Measurements from ENCODE around the gene SRC.

Gene SRC

DNA sequence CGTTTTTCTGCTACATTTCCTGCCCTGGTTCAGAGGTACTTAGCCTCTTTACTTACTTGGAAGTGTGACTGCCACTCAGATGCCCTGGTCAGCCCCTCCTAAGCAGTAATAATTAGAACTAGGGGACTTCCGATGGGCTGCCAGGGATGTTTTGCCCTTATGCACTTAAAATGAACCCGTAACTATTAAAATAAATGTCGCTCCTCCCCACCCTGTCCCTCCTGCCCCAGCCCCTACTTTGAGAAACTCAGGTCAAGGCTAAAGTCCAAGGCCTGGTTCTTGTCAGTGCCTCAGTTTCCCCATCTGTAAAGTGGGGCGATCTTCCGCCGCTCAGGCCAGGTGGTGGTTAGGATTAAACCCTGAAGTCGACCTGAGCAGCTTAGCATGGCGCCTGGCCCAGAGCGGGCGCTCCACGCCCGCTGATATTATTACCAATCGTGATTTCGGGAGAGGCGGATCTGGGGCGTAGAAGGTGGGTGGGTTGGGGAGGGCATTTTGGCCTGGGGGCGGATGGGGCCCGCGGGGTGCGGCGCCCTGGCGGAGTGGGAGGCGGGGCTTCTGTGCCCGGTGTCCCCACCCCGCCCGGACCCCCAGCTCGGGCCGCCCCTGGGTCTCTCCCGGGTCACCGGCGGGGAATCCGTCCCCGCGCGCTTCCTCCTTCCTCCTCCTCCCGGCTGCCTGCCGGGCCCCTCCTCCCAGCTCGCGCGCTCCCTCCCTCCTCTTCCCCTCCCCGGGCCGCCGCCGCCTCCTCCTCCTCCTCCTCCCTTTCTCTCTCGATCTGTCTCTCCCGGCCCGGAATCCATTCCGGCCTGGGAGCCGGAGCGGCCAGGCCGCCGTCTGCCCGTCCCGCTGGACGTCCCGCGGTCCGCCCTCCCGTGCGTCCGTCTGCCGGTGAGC, at the start of gene SRC:
SRC (plus strand) TSS at position 802 of the 897 bp plus-strand sequence. CDS start 38,014 bp downstream, outside the sequence.
- no peaks in the 10 kb centered on the region for H3K27me3 ChIP-seq (ENCODE audit: control insufficient read depth, insufficient read depth, low read length)
- H3K9ac ChIP-seq (ENCODE audit: low read depth, low read length) = peak within 1 kb of the TSS; percentile 47
- H3K36me3 ChIP-seq (ENCODE audit: control insufficient read depth, insufficient read depth, low read length) = peaks cover 3% of the 10 kb centered on the region
- peaks cover 2% of the 10 kb centered on the region for H3K4me1 ChIP-seq (ENCODE audit: control insufficient read depth, insufficient read depth, low read length)
- no peaks in the 10 kb centered on the region for H3K9me3 ChIP-seq (ENCODE audit: control insufficient read depth, insufficient read depth, low read length)
- H3K4me3 ChIP-seq (ENCODE audit: low read depth, low read length) = peak within 1 kb of the TSS; percentile 61

DNA sequence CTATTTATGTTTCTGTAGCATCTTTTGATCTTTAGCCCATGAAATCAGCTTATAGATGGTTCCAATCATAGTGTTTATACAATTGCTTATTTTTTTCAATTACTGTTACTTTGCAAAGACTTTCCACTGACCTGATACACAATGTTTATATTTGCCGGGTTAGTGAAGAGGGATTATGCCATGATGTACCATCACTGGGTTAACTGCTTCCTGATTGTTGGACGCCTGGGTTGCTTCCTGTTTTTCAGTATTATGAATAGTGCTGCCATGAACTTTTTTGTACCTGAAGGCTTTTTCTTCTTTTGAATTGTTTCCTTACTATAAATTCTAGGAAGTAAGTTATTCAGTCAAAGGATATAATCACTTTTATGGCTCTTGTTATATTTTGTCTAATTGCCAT, 49.6 kb upstream of the SRC start:
- no peaks in the 10 kb centered on the region for H3K9me3 ChIP-seq (ENCODE audit: control insufficient read depth, insufficient read depth, low read length)
- no peak overlapping the region for H3K9ac ChIP-seq (ENCODE audit: low read depth, low read length)
- H3K4me1 ChIP-seq (ENCODE audit: control insufficient read depth, insufficient read depth, low read length) = peaks cover 6% of the 10 kb centered on the region
- peaks cover 4% of the 10 kb centered on the region for H3K36me3 ChIP-seq (ENCODE audit: control insufficient read depth, insufficient read depth, low read length)
- no peak overlapping the region for H3K4me3 ChIP-seq (ENCODE audit: low read depth, low read length)
- no peaks in the 10 kb centered on the region for H3K27me3 ChIP-seq (ENCODE audit: control insufficient read depth, insufficient read depth, low read length)

GRCh38 chr20:37297066-37297736, 48.7 kb upstream of the SRC start:
- H3K27me3 ChIP-seq (ENCODE audit: control insufficient read depth, insufficient read depth, low read length) = no peaks in the 10 kb centered on the region
- peaks cover 6% of the 10 kb centered on the region for H3K4me1 ChIP-seq (ENCODE audit: control insufficient read depth, insufficient read depth, low read length)
- no peak overlapping the region for H3K9ac ChIP-seq (ENCODE audit: low read depth, low read length)
- H3K9me3 ChIP-seq (ENCODE audit: control insufficient read depth, insufficient read depth, low read length) = no peaks in the 10 kb centered on the region
- peaks cover 4% of the 10 kb centered on the region for H3K36me3 ChIP-seq (ENCODE audit: control insufficient read depth, insufficient read depth, low read length)
- no peak overlapping the region for H3K4me3 ChIP-seq (ENCODE audit: low read depth, low read length)

GRCh38 chr20:37298190-37298939, 47.6 kb upstream of the SRC start:
- Histone ChIP-seq H3K9me3 (ENCODE audit: control insufficient read depth, insufficient read depth, low read length) (no peaks in the 10 kb centered on the region), H3K4me3 (ENCODE audit: low read depth, low read length) (no peak overlapping the region), H3K4me1 (ENCODE audit: control insufficient read depth, insufficient read depth, low read length) (peaks cover 6% of the 10 kb centered on the region), H3K27me3 (ENCODE audit: control insufficient read depth, insufficient read depth, low read length) (no peaks in the 10 kb centered on the region), H3K36me3 (ENCODE audit: control insufficient read depth, insufficient read depth, low read length) (peaks cover 4% of the 10 kb centered on the region), H3K9ac (ENCODE audit: low read depth, low read length) (no peak overlapping the region)

DNA sequence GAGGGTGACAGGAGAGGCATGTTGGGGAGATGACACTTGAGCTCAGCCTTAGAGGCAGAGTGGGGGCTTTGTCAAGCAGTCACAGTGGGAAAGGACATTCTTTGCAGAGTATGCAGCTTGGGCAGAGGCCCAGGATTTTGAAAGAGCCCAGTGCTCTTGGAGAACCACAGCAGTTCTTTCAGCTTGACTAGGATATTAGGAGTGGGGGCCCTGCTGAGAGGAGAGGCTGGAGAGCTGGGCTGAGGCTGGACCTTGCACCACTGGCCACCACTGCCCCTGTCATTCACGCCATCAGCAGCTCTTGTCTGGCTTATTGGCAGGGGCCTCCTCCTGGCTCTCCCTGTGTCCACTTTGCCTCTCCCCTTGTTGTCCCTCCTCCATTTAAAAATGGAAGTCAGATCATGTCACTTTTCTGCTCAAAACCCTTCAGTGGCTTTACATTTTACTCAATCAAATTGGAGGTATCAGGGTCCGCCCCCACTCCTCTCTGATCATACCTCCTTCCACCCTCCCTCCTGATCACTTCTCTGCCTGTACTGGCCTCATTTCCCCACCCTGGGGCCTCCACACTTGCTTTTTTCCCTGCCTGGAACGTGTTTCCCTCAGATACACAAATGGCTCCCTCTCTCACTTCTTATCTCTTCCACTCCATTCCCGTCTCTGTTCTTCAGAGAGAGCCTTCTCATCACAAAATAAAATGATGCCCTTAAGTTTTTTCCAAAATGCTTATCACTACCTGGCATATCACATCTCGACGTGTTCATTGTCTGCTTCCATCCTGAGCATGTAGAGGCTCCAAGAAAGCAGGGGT, 46.0 kb upstream of the SRC start:
- Histone ChIP-seq H3K9me3 (ENCODE audit: control insufficient read depth, insufficient read depth, low read length) (no peaks in the 10 kb centered on the region), H3K27me3 (ENCODE audit: control insufficient read depth, insufficient read depth, low read length) (no peaks in the 10 kb centered on the region), H3K4me1 (ENCODE audit: control insufficient read depth, insufficient read depth, low read length) (peaks cover 4% of the 10 kb centered on the region), H3K4me3 (ENCODE audit: low read depth, low read length) (no peak overlapping the region), H3K9ac (ENCODE audit: low read depth, low read length) (no peak overlapping the region), H3K36me3 (ENCODE audit: control insufficient read depth, insufficient read depth, low read length) (peaks cover 4% of the 10 kb centered on the region)

GRCh38 chr20:37301120-37301519, 44.8 kb upstream of the SRC start:
- no peaks in the 10 kb centered on the region for H3K27me3 ChIP-seq (ENCODE audit: control insufficient read depth, insufficient read depth, low read length)
- H3K4me3 ChIP-seq (ENCODE audit: low read depth, low read length) = no peak overlapping the region
- H3K9ac ChIP-seq (ENCODE audit: low read depth, low read length) = no peak overlapping the region
- peaks cover 4% of the 10 kb centered on the region for H3K4me1 ChIP-seq (ENCODE audit: control insufficient read depth, insufficient read depth, low read length)
- no peaks in the 10 kb centered on the region for H3K9me3 ChIP-seq (ENCODE audit: control insufficient read depth, insufficient read depth, low read length)
- H3K36me3 ChIP-seq (ENCODE audit: control insufficient read depth, insufficient read depth, low read length) = peaks cover 4% of the 10 kb centered on the region

- H3K4me1 ChIP-seq (ENCODE audit: control insufficient read depth, insufficient read depth, low read length) = peaks cover 4% of the 10 kb centered on the region
- H3K4me3 ChIP-seq (ENCODE audit: low read depth, low read length) = no peak overlapping the region
- H3K9ac ChIP-seq (ENCODE audit: low read depth, low read length) = no peak overlapping the region
- H3K9me3 ChIP-seq (ENCODE audit: control insufficient read depth, insufficient read depth, low read length) = no peaks in the 10 kb centered on the region
- H3K27me3 ChIP-seq (ENCODE audit: control insufficient read depth, insufficient read depth, low read length) = no peaks in the 10 kb centered on the region
- H3K36me3 ChIP-seq (ENCODE audit: control insufficient read depth, insufficient read depth, low read length) = peaks cover 4% of the 10 kb centered on the region
Measured at GRCh38 chr20:37301558-37301957, 44.4 kb upstream of the SRC start.

DNA sequence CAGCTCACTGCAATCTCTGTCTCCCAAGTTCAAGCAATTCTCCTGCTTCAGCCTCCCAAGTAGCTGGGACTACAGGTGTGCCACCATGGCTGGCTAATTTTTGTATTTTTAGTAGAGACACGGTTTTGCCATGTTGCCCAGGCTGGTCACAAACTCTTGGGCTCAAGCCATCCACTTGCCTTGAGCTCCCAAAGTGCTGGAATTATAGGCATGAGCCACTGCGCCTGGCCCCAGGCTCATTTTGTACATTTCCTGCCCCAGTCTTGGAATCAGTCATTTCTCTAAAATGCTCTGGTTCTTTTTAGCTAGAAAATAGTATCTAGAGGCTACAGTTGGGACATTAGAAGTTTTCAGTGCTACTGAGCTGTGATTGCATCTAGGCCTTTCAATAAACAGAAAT, 43.0 kb upstream of the SRC start:
- no peak overlapping the region for H3K4me3 ChIP-seq (ENCODE audit: low read depth, low read length)
- no peaks in the 10 kb centered on the region for H3K27me3 ChIP-seq (ENCODE audit: control insufficient read depth, insufficient read depth, low read length)
- no peak overlapping the region for H3K9ac ChIP-seq (ENCODE audit: low read depth, low read length)
- peaks cover 6% of the 10 kb centered on the region for H3K36me3 ChIP-seq (ENCODE audit: control insufficient read depth, insufficient read depth, low read length)
- peaks cover 4% of the 10 kb centered on the region for H3K4me1 ChIP-seq (ENCODE audit: control insufficient read depth, insufficient read depth, low read length)
- no peaks in the 10 kb centered on the region for H3K9me3 ChIP-seq (ENCODE audit: control insufficient read depth, insufficient read depth, low read length)

- Histone ChIP-seq H3K4me3 (ENCODE audit: low read depth, low read length) (no peak overlapping the region), H3K27me3 (ENCODE audit: control insufficient read depth, insufficient read depth, low read length) (no peaks in the 10 kb centered on the region), H3K4me1 (ENCODE audit: control insufficient read depth, insufficient read depth, low read length) (peaks cover 4% of the 10 kb centered on the region), H3K36me3 (ENCODE audit: control insufficient read depth, insufficient read depth, low read length) (peaks cover 8% of the 10 kb centered on the region), H3K9me3 (ENCODE audit: control insufficient read depth, insufficient read depth, low read length) (no peaks in the 10 kb centered on the region), H3K9ac (ENCODE audit: low read depth, low read length) (no peak overlapping the region)
Measured at GRCh38 chr20:37303637-37304036, 42.3 kb upstream of the SRC start.

GRCh38 chr20:37305079-37305478, 40.9 kb upstream of the SRC start:
- H3K36me3 ChIP-seq (ENCODE audit: control insufficient read depth, insufficient read depth, low read length) = peaks cover 4% of the 10 kb centered on the region
- peaks cover 4% of the 10 kb centered on the region for H3K4me1 ChIP-seq (ENCODE audit: control insufficient read depth, insufficient read depth, low read length)
- no peak overlapping the region for H3K9ac ChIP-seq (ENCODE audit: low read depth, low read length)
- H3K9me3 ChIP-seq (ENCODE audit: control insufficient read depth, insufficient read depth, low read length) = no peaks in the 10 kb centered on the region
- no peak overlapping the region for H3K4me3 ChIP-seq (ENCODE audit: low read depth, low read length)
- H3K27me3 ChIP-seq (ENCODE audit: control insufficient read depth, insufficient read depth, low read length) = no peaks in the 10 kb centered on the region

GRCh38 chr20:37305839-37306238, 40.1 kb upstream of the SRC start:
- no peaks in the 10 kb centered on the region for H3K27me3 ChIP-seq (ENCODE audit: control insufficient read depth, insufficient read depth, low read length)
- H3K4me3 ChIP-seq (ENCODE audit: low read depth, low read length) = no peak overlapping the region
- H3K9ac ChIP-seq (ENCODE audit: low read depth, low read length) = no peak overlapping the region
- H3K36me3 ChIP-seq (ENCODE audit: control insufficient read depth, insufficient read depth, low read length) = peaks cover 4% of the 10 kb centered on the region
- peaks cover 4% of the 10 kb centered on the region for H3K4me1 ChIP-seq (ENCODE audit: control insufficient read depth, insufficient read depth, low read length)
- H3K9me3 ChIP-seq (ENCODE audit: control insufficient read depth, insufficient read depth, low read length) = no peaks in the 10 kb centered on the region

Measured in iPS-15b (cell line).